IPS-NIHi11 (cell line): Measurements from ENCODE around the gene FABP7.
"Not testable (repeated sequence)": the region's sequence is repeated elsewhere in the genome, so short reads cannot be mapped to it uniquely, and the experiment has no call there.

ENCODE experiments used
- DNase-seq: peaks from one replicate; pipeline ENCODE4 v3.0.0; 2012; ENCODE audit warnings: mixed read lengths, low spot score

FABP7 gene

GRCh38 chr6:122779667-122780066 is at the start of gene FABP7:
Gene FABP7 (plus strand): TSS chr6:122779716. CDS start chr6:122779795, 79 bp downstream.
- no peak for DNase-seq

GRCh38 chr6:122730334-122730733 is 49.2 kb upstream of the FABP7 start:
- DNase-seq = no peak

GRCh38 chr6:122730775-122731386 is 48.6 kb upstream of the FABP7 start:
- peak; percentile 23 for DNase-seq

- DNase-seq = no peak
Measured at GRCh38 chr6:122733259-122733658, 46.3 kb upstream of the FABP7 start.

- peak; percentile 15 for DNase-seq
Measured at GRCh38 chr6:122734529-122735395, 44.8 kb upstream of the FABP7 start.

GRCh38 chr6:122735582-122735981 is 43.9 kb upstream of the FABP7 start:
- DNase-seq = no peak

- no peak for DNase-seq
Measured at GRCh38 chr6:122736163-122736562, 43.4 kb upstream of the FABP7 start.

- DNase-seq = no peak
Measured at GRCh38 chr6:122736616-122737015, 42.9 kb upstream of the FABP7 start.

- DNase-seq = no peak
Measured at GRCh38 chr6:122740091-122740490, 39.4 kb upstream of the FABP7 start.

- DNase-seq = no peak
Measured at GRCh38 chr6:122740936-122741335, 38.6 kb upstream of the FABP7 start.

- not testable (repeated sequence) for DNase-seq
Measured at GRCh38 chr6:122744247-122744646, 35.3 kb upstream of the FABP7 start.

- not testable (repeated sequence) for DNase-seq
Measured at GRCh38 chr6:122744856-122745255, 34.7 kb upstream of the FABP7 start.

GRCh38 chr6:122746688-122747087 is 32.8 kb upstream of the FABP7 start:
- DNase-seq = no peak

GRCh38 chr6:122747573-122747972 is 31.9 kb upstream of the FABP7 start:
- no peak for DNase-seq

- DNase-seq = not testable (repeated sequence)
Measured at GRCh38 chr6:122748945-122749344, 30.6 kb upstream of the FABP7 start.

GRCh38 chr6:122749451-122750050 is 30.0 kb upstream of the FABP7 start:
- no peak for DNase-seq

GRCh38 chr6:122751326-122751725 is 28.2 kb upstream of the FABP7 start:
- DNase-seq = no peak

GRCh38 chr6:122752459-122752858 is 27.1 kb upstream of the FABP7 start:
- DNase-seq = no peak

- DNase-seq = no peak
Measured at GRCh38 chr6:122753000-122753687, 26.4 kb upstream of the FABP7 start.

GRCh38 chr6:122753688-122754056 is 25.8 kb upstream of the FABP7 start:
- no peak for DNase-seq

GRCh38 chr6:122754191-122754731 is 25.3 kb upstream of the FABP7 start:
- DNase-seq = no peak

GRCh38 chr6:122755901-122756300 is 23.6 kb upstream of the FABP7 start:
- DNase-seq = peak; percentile 10
